ENCODE data around the gene APEH. TPM values are rescaled to one million over a fixed set of nuclear protein-coding genes. Genes with fewer than 3 reads are reported as not detected.
A peak's percentile ranks its signal among the peaks of the same experiment; 100 is the strongest.

Gene APEH
- total RNA-seq, 1 experiment from 2014 or later = 236 TPM

- ATAC-seq = no peak
These were observed 14.4 kb upstream of the APEH start for GRCh38 chr3:49659756-49660155.

GRCh38 chr3:49661281-49661680 is 12.9 kb upstream of the APEH start:
- ChIA-PET CTCF (no interaction called here), POLR2A (ENCODE audit: unreplicated experiment) (no interaction called here)
- Histone ChIP-seq H3F3A (ENCODE audit: low read length, unreplicated experiment) (no peaks in the 10 kb centered on the region), H3K4me1 (ENCODE audit: insufficient read depth, low read length) (no peaks in the 10 kb centered on the region), H3K9me3 (ENCODE audit: low read length) (no peaks in the 10 kb centered on the region), H4K20me1 (ENCODE audit: low read length) (no peaks in the 10 kb centered on the region), H3K27ac (ENCODE audit: low read length) (no peak overlapping the region), H3K79me2 (ENCODE audit: low read length) (no peaks in the 10 kb centered on the region), H3K27me3 (ENCODE audit: low read length) (no peaks in the 10 kb centered on the region), H3K4me3 (ENCODE audit: low read length) (no peak overlapping the region), H3K36me3 (ENCODE audit: low read depth, low read length) (no peaks in the 10 kb centered on the region), H3K9me2 (replicated peaks; ENCODE audit: low read length) (no peaks in the 10 kb centered on the region), H3K4me2 (ENCODE audit: low read length) (no peak overlapping the region), H2AFZ (ENCODE audit: low read length) (no peak overlapping the region), H3K9ac (ENCODE audit: low read length) (no peak overlapping the region)
- no TSS peak for BruUV-seq (replicated peaks)
- no peak for TF ChIP-seq EZH2 (IDR thresholded peaks at IDR 0.05; ENCODE audit: low read length, unreplicated experiment)
- no peak for TF ChIP-seq CTCF (conservative IDR thresholded peaks at IDR 0.05; ENCODE audit: low read depth, low read length)
- no peak for TF ChIP-seq EZH2phosphoT487 (IDR thresholded peaks at IDR 0.05; ENCODE audit: borderline replicate concordance, low read length)
- intact Hi-C loops (cut with micrococcal nuclease) = no loop called here
- peak; percentile 25; the same call in 1 of the 2 replicates for ATAC-seq
- peak; percentile 24 for DNase-seq

More at GRCh38 chr3:49659756-49660155, 14.4 kb upstream of the APEH start:
- H2AFZ ChIP-seq (ENCODE audit: low read length) = no peak overlapping the region
- POLR2A ChIA-PET (ENCODE audit: unreplicated experiment) = no interaction called here
- no peaks in the 10 kb centered on the region for H3K9me2 ChIP-seq (replicated peaks; ENCODE audit: low read length)
- CTCF ChIA-PET = no interaction called here
- no peaks in the 10 kb centered on the region for H3K27me3 ChIP-seq (ENCODE audit: low read length)
- DNase-seq = no peak
- no peak overlapping the region for H3K27ac ChIP-seq (ENCODE audit: low read length)
- no peaks in the 10 kb centered on the region for H3K79me2 ChIP-seq (ENCODE audit: low read length)
- no peak overlapping the region for H3K9ac ChIP-seq (ENCODE audit: low read length)
- TF ChIP-seq CTCF (conservative IDR thresholded peaks at IDR 0.05; ENCODE audit: low read depth, low read length) = no peak
- no peaks in the 10 kb centered on the region for H3K36me3 ChIP-seq (ENCODE audit: low read depth, low read length)
- H4K20me1 ChIP-seq (ENCODE audit: low read length) = no peaks in the 10 kb centered on the region
- H3K4me1 ChIP-seq (ENCODE audit: insufficient read depth, low read length) = no peaks in the 10 kb centered on the region
- H3F3A ChIP-seq (ENCODE audit: low read length, unreplicated experiment) = no peaks in the 10 kb centered on the region
- intact Hi-C loops (cut with micrococcal nuclease) = no loop called here
- no peak overlapping the region for H3K4me2 ChIP-seq (ENCODE audit: low read length)
- no peaks in the 10 kb centered on the region for H3K9me3 ChIP-seq (ENCODE audit: low read length)
- no TSS peak for BruUV-seq (replicated peaks)
- H3K4me3 ChIP-seq (ENCODE audit: low read length) = no peak overlapping the region

- ATAC-seq = no peak
- BruUV-seq (replicated peaks) = no TSS peak
- no peaks in the 10 kb centered on the region for H3K4me1 ChIP-seq (ENCODE audit: insufficient read depth, low read length)
- H3K9ac ChIP-seq (ENCODE audit: low read length) = no peak overlapping the region
- H3K36me3 ChIP-seq (ENCODE audit: low read depth, low read length) = no peaks in the 10 kb centered on the region
- H4K20me1 ChIP-seq (ENCODE audit: low read length) = no peaks in the 10 kb centered on the region
- no peak for DNase-seq
- intact Hi-C loops (cut with micrococcal nuclease) = no loop called here
- H3K27me3 ChIP-seq (ENCODE audit: low read length) = no peaks in the 10 kb centered on the region
- no peak overlapping the region for H3K27ac ChIP-seq (ENCODE audit: low read length)
- no peaks in the 10 kb centered on the region for H3K9me2 ChIP-seq (replicated peaks; ENCODE audit: low read length)
- H2AFZ ChIP-seq (ENCODE audit: low read length) = no peak overlapping the region
- TF ChIP-seq EZH2 (IDR thresholded peaks at IDR 0.05; ENCODE audit: low read length, unreplicated experiment) (no peak), EZH2phosphoT487 (IDR thresholded peaks at IDR 0.05; ENCODE audit: borderline replicate concordance, low read length) (no peak), CTCF (conservative IDR thresholded peaks at IDR 0.05; ENCODE audit: low read depth, low read length) (no peak)
- CTCF ChIA-PET = no interaction called here
- no peaks in the 10 kb centered on the region for H3F3A ChIP-seq (ENCODE audit: low read length, unreplicated experiment)
- no peaks in the 10 kb centered on the region for H3K9me3 ChIP-seq (ENCODE audit: low read length)
- no peak overlapping the region for H3K4me3 ChIP-seq (ENCODE audit: low read length)
- POLR2A ChIA-PET (ENCODE audit: unreplicated experiment) = no interaction called here
- H3K4me2 ChIP-seq (ENCODE audit: low read length) = no peak overlapping the region
- no peaks in the 10 kb centered on the region for H3K79me2 ChIP-seq (ENCODE audit: low read length)
These were observed 12.1 kb upstream of the APEH start for GRCh38 chr3:49662021-49662420.
